GM12878 (cell line): ENCODE results near the gene DCAF4L1. TPM values are rescaled to one million over a fixed set of nuclear protein-coding genes. Genes with fewer than 3 reads are reported as not detected.

Source experiments
- ATAC-seq: fragments of 200-7000 bp; cut with Tn5 transposase; 3 replicates; pipeline ENCODE4 v1.9.1; 2020; ENCODE audit warnings: mild to moderate bottlenecking, moderate library complexity
- BruUV-seq: library from RNA; stranded (reverse); fragments of 400-500 nt; replicated peaks from 2 replicates; lab custom pipeline; 2021; lab: Mats Ljungman, UMichigan
- CTCF ChIA-PET: fragments of 300-600 bp; sonication (Branson Sonifier 250); formaldehyde crosslinking; extraction: SDS; loops from one replicate; lab custom pipeline; 2021; ENCODE audit warnings: inconsistent platforms; lab: Yijun Ruan, JAX
- POLR2A ChIA-PET: fragments of 350-600 bp; formaldehyde crosslinking; extraction: SDS; loops from one replicate; lab custom pipeline; 2021; ENCODE audit warnings: inconsistent platforms; lab: Charles Lee
- RAD21 ChIA-PET: fragments of 300-600 bp; sonication (Branson Sonifier 250); formaldehyde crosslinking; loops from one replicate; lab custom pipeline; 2023; ENCODE audit warnings: antibody characterized with exemption; ENCODE audit not compliant: unreplicated experiment; lab: Charles Lee
- SMC1A ChIA-PET: fragments of 300-600 bp; sonication (Branson Sonifier 250); formaldehyde crosslinking; loops from one replicate; lab custom pipeline; 2023; ENCODE audit not compliant: unreplicated experiment, uncharacterized antibody; lab: Charles Lee
- DNase-seq: peaks from one replicate; pipeline ENCODE4 v3.0.0-alpha.2; 2011; ENCODE audit warnings: low read depth, low spot score
- FAIRE-seq: peaks from 3 replicates; lab custom pipeline; 2011; peaks lifted over from hg19 to GRCh38; lab: Jason Lieb, UNC
- H2AFZ ChIP-seq: 2 replicates; pipeline ENCODE4 v1.6.0; 2011; ENCODE audit warnings: low read depth, low read length, control low read depth; ENCODE audit not compliant: control insufficient read depth
- H3K27ac ChIP-seq: 2 replicates; pipeline ENCODE4 v1.5.1; 2011; ENCODE audit warnings: control low read depth; ENCODE audit not compliant: control insufficient read depth, insufficient read depth
- H3K27me3 ChIP-seq, 2 experiments: replicated peaks in 1 of 2; 2 replicates each; pipeline versions ENCODE4 v1.6.0 to v1.6.1; 2011; ENCODE audit warnings: low read length in 1 of 2; ENCODE audit not compliant: control insufficient read depth in 2 of 2, insufficient read depth in 2 of 2
- H3K36me3 ChIP-seq, 2 experiments: 2 replicates each; pipeline ENCODE4 v1.5.1; 2011; ENCODE audit warnings: low read length in 1 of 2; ENCODE audit not compliant: control insufficient read depth in 2 of 2, insufficient read depth in 2 of 2
- H3K4me1 ChIP-seq: 2 replicates; pipeline ENCODE4 v1.6.1; 2011; ENCODE audit warnings: mild to moderate bottlenecking, low read length, moderate library complexity, mixed read lengths; ENCODE audit not compliant: control insufficient read depth, insufficient read depth
- H3K4me2 ChIP-seq: 2 replicates; pipeline ENCODE4 v1.6.0; 2011; ENCODE audit warnings: control low read depth; ENCODE audit not compliant: control insufficient read depth, insufficient read depth
- H3K4me3 ChIP-seq: fragments of 200-600 bp; sonication (generic); 2 replicates; pipeline ENCODE4 v1.5.1; 2016
- H3K79me2 ChIP-seq: 2 replicates; pipeline ENCODE4 v1.6.0; 2011; ENCODE audit warnings: low read length; ENCODE audit not compliant: control insufficient read depth, insufficient read depth
- H3K9ac ChIP-seq: 2 replicates; pipeline ENCODE4 v1.8.0; 2011; ENCODE audit warnings: low read length, control low read depth, mixed read lengths; ENCODE audit not compliant: control insufficient read depth, insufficient read depth
- H3K9me3 ChIP-seq: replicated peaks from 3 replicates; pipeline ENCODE4 v1.5.1; 2011; ENCODE audit warnings: mild to moderate bottlenecking, low read length; ENCODE audit not compliant: control insufficient read depth, insufficient read depth
- H4K20me1 ChIP-seq: 2 replicates; pipeline ENCODE4 v1.6.0; 2011; ENCODE audit not compliant: control insufficient read depth, insufficient read depth
- ASH2L ChIP-seq: fragments of 300-600, 200-600 bp; sonication (generic); IDR thresholded peaks from 2 replicates; pipeline ENCODE4 v1.6.1; 2017; ENCODE audit warnings: low read depth, mild to moderate bottlenecking, borderline replicate concordance
- ATF2 ChIP-seq: IDR thresholded peaks from 2 replicates; pipeline ENCODE4 v1.6.1; 2012; ENCODE audit warnings: low read length, inconsistent platforms
- ATF3 ChIP-seq: IDR thresholded peaks from 2 replicates; pipeline ENCODE4 v1.6.1; 2011; ENCODE audit warnings: low read depth, mild to moderate bottlenecking, low read length, moderate library complexity, borderline replicate concordance; ENCODE audit errors: extremely low read depth
- CBFB ChIP-seq: IDR thresholded peaks from 2 replicates; pipeline ENCODE4 v1.6.1; 2016; ENCODE audit warnings: antibody characterized with exemption, low read depth
- CREB1 ChIP-seq: IDR thresholded peaks from 2 replicates; pipeline ENCODE4 v1.6.1; 2012; ENCODE audit warnings: low read depth, mild to moderate bottlenecking, inconsistent platforms
- DPF2 ChIP-seq: fragments of 450-650 bp; IDR thresholded peaks from 2 replicates; pipeline ENCODE4 v1.6.1; 2017; ENCODE audit warnings: mild to moderate bottlenecking
- FOS ChIP-seq: IDR thresholded peaks from 3 replicates; pipeline ENCODE4 v1.6.1; 2011; ENCODE audit warnings: borderline replicate concordance; ENCODE audit not compliant: insufficient read length; ENCODE audit errors: extremely low read depth
- JUNB ChIP-seq: IDR thresholded peaks from 2 replicates; pipeline ENCODE4 v1.6.1; 2016; ENCODE audit warnings: antibody characterized with exemption, mild to moderate bottlenecking
- RAD21 ChIP-seq: IDR thresholded peaks from 2 replicates; pipeline ENCODE4 v1.6.1; 2011; ENCODE audit warnings: mild to moderate bottlenecking, low read depth, low read length, moderate library complexity; ENCODE audit not compliant: insufficient read depth
- TCF3 ChIP-seq: IDR thresholded peaks from 2 replicates; pipeline ENCODE4 v1.6.1; 2012; ENCODE audit warnings: low read depth, mild to moderate bottlenecking, low read length, borderline replicate concordance; ENCODE audit not compliant: insufficient read depth
- ZNF274 ChIP-seq: IDR thresholded peaks from one replicate; pipeline ENCODE4 v1.8.0; 2011; ENCODE audit not compliant: insufficient read length, insufficient read depth
- ZNF687 ChIP-seq: fragments of 450-650 bp; IDR thresholded peaks from 2 replicates; pipeline ENCODE4 v1.6.1; 2017; ENCODE audit warnings: mild to moderate bottlenecking, moderate library complexity
- WGBS: methylation state at CpG from one replicate; pipeline ENCODE4 v1.1.6; 2016; ENCODE audit warnings: low lambda C conversion rate; ENCODE audit not compliant: insufficient replicate concordance, insufficient coverage; ENCODE audit errors: missing lambda C conversion rate; 5-methylcytosine and 5-hydroxymethylcytosine counted together
- in situ Hi-C: fragments of 300-500 bp; cut with MboI; formaldehyde crosslinking; loops from 9 replicates; pipeline ENCODE4 v1.14.3; 2018; ENCODE audit warnings: mixed read lengths
- intact Hi-C: fragments of 100-400 bp; cut with micrococcal nuclease; formaldehyde crosslinking; loops from one replicate; pipeline ENCODE4 v1.14.2; 2022; ENCODE audit not compliant: unreplicated experiment
- polyA plus RNA-seq, 11 experiments: library from polyadenylated mRNA; depleted of rRNA in 4 of 11; unstranded in 6 of 11; stranded (reverse) in 5 of 11; fragments of >200 nt; fragmentation: Nextera tagmentation in 4 of 11; fragmentation: Illumina TruSeq in 1 of 11; extraction: Ambion mirVana in 4 of 11; extraction: Trizol in 1 of 11; gene quantifications; 1 replicate in 1 of 11; 2 replicates in 10 of 11; pipeline versions ENCODE4 v1.2.1 to v1.2.3, GENCODE V29; 2011 to 2016; ENCODE audit warnings: inconsistent platforms in 2 of 11, missing spikeins in 2 of 11, low read depth in 1 of 11
- total RNA-seq, 4 experiments: library from RNA; depleted of rRNA in 3 of 4; stranded (reverse); fragments of >200 nt in 3 of 4; fragmentation: Illumina TruSeq in 1 of 4; extraction: Trizol in 1 of 4; gene quantifications; 2 replicates each; pipeline versions ENCODE4 v1.2.1 to v1.2.3, GENCODE V29; 2013 to 2021

DCAF4L1 gene
- total and polyA plus RNA-seq, 10 of the 15 experiments (the other 5 are each of a cell fraction or from before 2014, with no cell fraction given), result 0.04 to 0.48 (median 0.18) TPM

GRCh38 chr4:41990365-41991111, 9.0 kb downstream of the DCAF4L1 start, which contains the start of gene SLC30A9:
Gene SLC30A9 (plus strand): TSS chr4:41990530. CDS start chr4:41990652, 122 bp downstream.
- TSS peak; percentile 86 for BruUV-seq
- peak; percentile 98 for TF ChIP-seq CREB1
- TF ChIP-seq ZNF274, result no peak
- TF ChIP-seq RAD21, result no peak
- no peak for TF ChIP-seq TCF3
- peak; percentile 35; the same call in 1 of the 2 replicates for TF ChIP-seq CBFB
- no peak for TF ChIP-seq JUNB
- TF ChIP-seq FOS, result no peak
- no peak for TF ChIP-seq ATF2
- TF ChIP-seq ASH2L, result no peak; the same call in 1 of the 2 replicates
- TF ChIP-seq ZNF687, result peak; percentile 86
- 0 out of 2 replicates have a peak, but pooled peaks have one; percentile 69 for TF ChIP-seq DPF2
- TF ChIP-seq ATF3, result no peak

More at GRCh38 chr4:41990365-41991111, 9.0 kb downstream of the DCAF4L1 start, which contains the start of gene SLC30A9:
- peak; percentile 95 for ATAC-seq
- ChIA-PET CTCF (interaction anchor here (0.6 to 1.7 kb wide), 5 partner anchors 12 to 81 kb away, joined by 3 to 5 read pairs (median 3); no protein-coding TSS in a partner anchor), SMC1A (interaction anchor here (0.8 to 1.0 kb wide), 4 partner anchors 11 to 120 kb away, joined by 3 read pairs; no protein-coding TSS in a partner anchor), POLR2A (interaction anchor here (0.6 to 2.1 kb wide), 4 partner anchors 15 to 1764 kb away, joined by 3 to 8 read pairs (median 4); no protein-coding TSS in a partner anchor), RAD21 (interaction anchor here (0.5 to 1.0 kb wide), 4 partner anchors 14 to 1444 kb away, joined by 3 read pairs; no protein-coding TSS in a partner anchor)
- Histone ChIP-seq H2AFZ (peak within 1 kb of the TSS; percentile 97), H3K4me3 (peak within 1 kb of the TSS; percentile 82), H3K27me3 (no peaks in the 10 kb centered on the region), H3K9ac (peak within 1 kb of the TSS; percentile 84), H3K79me2 (peaks cover 32% of the 10 kb centered on the region), H3K9me3 (no peaks in the 10 kb centered on the region), H3K4me2 (peak within 1 kb of the TSS; percentile 94), H3K36me3 (no peaks in the 10 kb centered on the region), H4K20me1 (no peaks in the 10 kb centered on the region), H3K4me1 (no peaks in the 10 kb centered on the region; the same call in 1 of the 2 replicates), H3K27ac (peak within 1 kb of the TSS; percentile 74)
- in situ Hi-C loops, result no loop called here
- peak; percentile 82 for DNase-seq
- under 1% methylated on average over 63 of the region's 64 CpGs for WGBS
- FAIRE-seq, result peak; percentile 98
- intact Hi-C loops, result loop anchor here (5.0 kb wide), 2 partner anchors 53 to 292 kb away; partner anchors contain the start of gene TMEM33
